K562 (cell line): Measurements from ENCODE around the gene COPG2. TPM values are rescaled to one million over a fixed set of nuclear protein-coding genes. Genes with fewer than 3 reads are reported as not detected.

Experiments
- ATAC-seq: fragments of 200-7000 bp; cut with Tn5 transposase; 3 replicates; pipeline ENCODE4 v1.9.1; 2020; ENCODE audit warnings: moderate library complexity
- BruUV-seq: library from RNA; stranded (reverse); fragments of 400-500 nt; replicated peaks from 2 replicates; lab custom pipeline; 2021; lab: Mats Ljungman, UMichigan
- CTCF ChIA-PET: fragments of 300-600 bp; formaldehyde crosslinking; extraction: SDS; loops from one replicate; lab custom pipeline; 2021; ENCODE audit warnings: low intra/inter-chr PET ratio; lab: Yijun Ruan, JAX
- POLR2A ChIA-PET: fragments of 300-600, 350-650 bp; sonication (Branson Sonifier 250); formaldehyde crosslinking; extraction: SDS; loops from one replicate; lab custom pipeline; 2021; ENCODE audit warnings: antibody characterized with exemption, inconsistent platforms; lab: Yijun Ruan, JAX
- DNase-seq, 4 experiments: peaks; one replicate each; pipeline versions ENCODE4 v3.0.0 to v3.0.0-alpha.2; 2011 to 2018; ENCODE audit warnings: low spot score in 3 of 4, mixed read lengths in 3 of 4; ENCODE audit errors: extremely low read depth in 1 of 4
- FAIRE-seq: peaks from 2 replicates; lab custom pipeline; 2011; peaks lifted over from hg19 to GRCh38; lab: Jason Lieb, UNC
- H2AFZ ChIP-seq: 2 replicates; pipeline ENCODE4 v1.6.0; 2011; ENCODE audit warnings: low read depth, low read length, control low read depth, inconsistent platforms
- H3K27ac ChIP-seq: fragments of 200-600 bp; 3 replicates; pipeline ENCODE4 v1.8.0; 2011; ENCODE audit warnings: low read depth, mild to moderate bottlenecking, control low read depth, inconsistent platforms, low read length, moderate library complexity, mixed read lengths; ENCODE audit errors: extremely low read depth
- H3K27me3 ChIP-seq, 2 experiments: fragments of 300-600 bp in 1 of 2; 2 replicates in 1 of 2; 3 replicates in 1 of 2; pipeline versions ENCODE4 v1.6.0 to v1.8.0; 2011; ENCODE audit warnings: inconsistent platforms in 2 of 2, low read length in 2 of 2, mild to moderate bottlenecking in 1 of 2, mixed read lengths in 1 of 2, moderate library complexity in 1 of 2; ENCODE audit not compliant: control insufficient read depth in 2 of 2, insufficient read depth in 2 of 2
- H3K36me3 ChIP-seq: fragments of 300-600 bp; 3 replicates; pipeline ENCODE4 v1.8.0; 2011; ENCODE audit warnings: mild to moderate bottlenecking, low read length, inconsistent platforms; ENCODE audit not compliant: control insufficient read depth, insufficient read depth
- H3K4me1 ChIP-seq, 2 experiments: fragments of 200-600 bp in 1 of 2; replicated peaks in 1 of 2; 2 replicates in 1 of 2; 3 replicates in 1 of 2; pipeline versions ENCODE4 v1.5.1 to v1.8.0; 2011; ENCODE audit warnings: inconsistent platforms in 2 of 2, low read length in 2 of 2, mild to moderate bottlenecking in 1 of 2, mixed read lengths in 1 of 2, moderate library complexity in 1 of 2; ENCODE audit not compliant: control insufficient read depth in 2 of 2, insufficient read depth in 2 of 2
- H3K4me2 ChIP-seq: 2 replicates; pipeline ENCODE4 v1.6.1; 2011; ENCODE audit warnings: low read length, control low read depth, inconsistent platforms, mixed read lengths; ENCODE audit not compliant: insufficient read depth
- H3K4me3 ChIP-seq: fragments of 200-600 bp; sonication (generic), shearing (Covaris generic); 2 replicates; pipeline ENCODE4 v1.5.1; 2016; ENCODE audit warnings: control low read depth, inconsistent platforms
- H3K79me2 ChIP-seq: fragments of 200-600 bp; 3 replicates; pipeline ENCODE4 v1.8.0; 2011; ENCODE audit warnings: low read length, inconsistent platforms; ENCODE audit not compliant: control insufficient read depth, insufficient read depth
- H3K9ac ChIP-seq, 2 experiments: 2 replicates each; pipeline versions ENCODE4 v1.6.0 to v1.6.1; 2011; ENCODE audit warnings: low read depth in 2 of 2, low read length in 2 of 2, control low read depth in 1 of 2, inconsistent platforms in 1 of 2, mild to moderate bottlenecking in 1 of 2, mixed read lengths in 1 of 2; ENCODE audit not compliant: insufficient read depth in 1 of 2
- H3K9me1 ChIP-seq: one replicate; pipeline ENCODE4 v1.6.0; 2011; ENCODE audit warnings: inconsistent platforms, mild to moderate bottlenecking, low read length, moderate library complexity; ENCODE audit not compliant: control insufficient read depth, insufficient read depth
- H3K9me3 ChIP-seq: replicated peaks from 2 replicates; pipeline ENCODE4 v1.5.1; 2011; ENCODE audit warnings: low read depth, low read length, inconsistent platforms; ENCODE audit not compliant: control insufficient read depth, insufficient read depth
- H4K20me1 ChIP-seq: replicated peaks from 2 replicates; pipeline ENCODE4 v1.6.1; 2011; ENCODE audit warnings: low read length, inconsistent platforms, mixed read lengths; ENCODE audit not compliant: control insufficient read depth, insufficient read depth
- ETS1 ChIP-seq: conservative IDR thresholded peaks from 2 replicates; pipeline ENCODE4 v1.6.1; 2011; ENCODE audit warnings: low read depth, mild to moderate bottlenecking, low read length; ENCODE audit not compliant: control insufficient read depth
- GATA2 ChIP-seq: sonication (generic); formaldehyde crosslinking; IDR thresholded peaks from 2 replicates; pipeline ENCODE4 v1.4.0; 2020; ENCODE audit warnings: mild to moderate bottlenecking, missing genetic modification reagents
- HBP1 ChIP-seq: fragments of 450-650 bp; formaldehyde crosslinking; IDR thresholded peaks from 2 replicates; pipeline ENCODE4 v1.4.0; 2022; ENCODE audit warnings: missing genetic modification characterization
- NFE2L1 ChIP-seq: fragments of 450-650 bp; IDR thresholded peaks from 2 replicates; pipeline ENCODE4 v1.6.1; 2016; ENCODE audit warnings: missing genetic modification characterization, low read depth, mild to moderate bottlenecking, missing compliant biosample characterization, moderate library complexity, borderline replicate concordance
- RB1 ChIP-seq: fragments of 450-650 bp; IDR thresholded peaks from 2 replicates; pipeline ENCODE4 v1.6.1; 2017; ENCODE audit warnings: low read depth, mild to moderate bottlenecking
- SPI1 ChIP-seq: IDR thresholded peaks from 2 replicates; pipeline ENCODE4 v1.6.1; 2011; ENCODE audit warnings: low read depth, low read length, control low read depth, borderline replicate concordance
- YY1 ChIP-seq, 3 experiments: IDR thresholded peaks; 2 replicates each; pipeline ENCODE4 v1.6.1; 2011; ENCODE audit warnings: low read length in 2 of 3, mild to moderate bottlenecking in 2 of 3, moderate library complexity in 2 of 3, borderline replicate concordance in 1 of 3, control low read depth in 1 of 3, low read depth in 1 of 3; ENCODE audit not compliant: insufficient read depth in 3 of 3, insufficient replicate concordance in 2 of 3, control insufficient read depth in 1 of 3, insufficient read length in 1 of 3; ENCODE audit errors: extremely low read depth in 1 of 3
- ZBTB17 ChIP-seq: fragments of 450-650 bp; formaldehyde crosslinking; IDR thresholded peaks from 2 replicates; pipeline ENCODE4 v1.4.0; 2020; ENCODE audit warnings: mild to moderate bottlenecking
- ZNF696 ChIP-seq: fragments of 250-450 bp; sonication (Bioruptor Pico); conservative IDR thresholded peaks from 2 replicates; pipeline ENCODE4 v1.4.0; 2020; ENCODE audit warnings: mild to moderate bottlenecking, moderate library complexity
- ZSCAN29 ChIP-seq: fragments of 450-650 bp; IDR thresholded peaks from 2 replicates; pipeline ENCODE4 v1.6.1; 2017
- WGBS: fragments of 100-300 bp; shearing (Covaris generic); methylation state at CpG from one replicate; pipeline ENCODE4 v1.1.6; 2016; ENCODE audit warnings: low coverage, mixed read lengths; ENCODE audit not compliant: insufficient coverage; ENCODE audit errors: missing lambda C conversion rate; 5-methylcytosine and 5-hydroxymethylcytosine counted together
- in situ Hi-C: fragments of 300-500 bp; cut with MboI; formaldehyde crosslinking; loops from 4 replicates; pipeline ENCODE4 v1.15.0; 2018; ENCODE audit warnings: inconsistent platforms, mixed read lengths
- intact Hi-C: fragments of 100-400 bp; cut with micrococcal nuclease; formaldehyde crosslinking; loops from 2 replicates; pipeline ENCODE4 v1.14.2; 2022
- polyA plus RNA-seq, 8 experiments: library from polyadenylated mRNA; depleted of rRNA in 4 of 8; stranded (reverse) in 5 of 8; unstranded in 3 of 8; fragments of >200 nt; fragmentation: Nextera tagmentation in 2 of 8; fragmentation: Illumina TruSeq in 1 of 8; extraction: Ambion mirVana in 2 of 8; extraction: Trizol in 1 of 8; gene quantifications; 2 replicates each; pipeline versions ENCODE4 v1.2.1 to v1.2.3, GENCODE V29; 2011 to 2014; ENCODE audit warnings: inconsistent platforms in 1 of 8, missing spikeins in 1 of 8
- total RNA-seq, 7 experiments: library from RNA; depleted of rRNA in 6 of 7; stranded (reverse); fragments of >200 nt in 6 of 7; fragmentation: Illumina TruSeq in 2 of 7; extraction: Trizol in 2 of 7; gene quantifications; 2 replicates each; pipeline versions ENCODE4 v1.2.1 to v1.2.3, GENCODE V29; 2011 to 2021; ENCODE audit warnings: low replicate concordance in 1 of 7
- TF ChIP-seq, protein P1 (sequence below): fragments of 250-450 bp; sonication (Bioruptor Pico); IDR thresholded peaks from 2 replicates; pipeline ENCODE4 v1.5.1; 2021; ENCODE audit warnings: mild to moderate bottlenecking

The COPG2 gene
- total and polyA plus RNA-seq, 9 of the 15 experiments (the other 6 are each of a cell fraction or from before 2014, with no cell fraction given), result 6.6 to 104 (median 32.5) TPM

DNA sequence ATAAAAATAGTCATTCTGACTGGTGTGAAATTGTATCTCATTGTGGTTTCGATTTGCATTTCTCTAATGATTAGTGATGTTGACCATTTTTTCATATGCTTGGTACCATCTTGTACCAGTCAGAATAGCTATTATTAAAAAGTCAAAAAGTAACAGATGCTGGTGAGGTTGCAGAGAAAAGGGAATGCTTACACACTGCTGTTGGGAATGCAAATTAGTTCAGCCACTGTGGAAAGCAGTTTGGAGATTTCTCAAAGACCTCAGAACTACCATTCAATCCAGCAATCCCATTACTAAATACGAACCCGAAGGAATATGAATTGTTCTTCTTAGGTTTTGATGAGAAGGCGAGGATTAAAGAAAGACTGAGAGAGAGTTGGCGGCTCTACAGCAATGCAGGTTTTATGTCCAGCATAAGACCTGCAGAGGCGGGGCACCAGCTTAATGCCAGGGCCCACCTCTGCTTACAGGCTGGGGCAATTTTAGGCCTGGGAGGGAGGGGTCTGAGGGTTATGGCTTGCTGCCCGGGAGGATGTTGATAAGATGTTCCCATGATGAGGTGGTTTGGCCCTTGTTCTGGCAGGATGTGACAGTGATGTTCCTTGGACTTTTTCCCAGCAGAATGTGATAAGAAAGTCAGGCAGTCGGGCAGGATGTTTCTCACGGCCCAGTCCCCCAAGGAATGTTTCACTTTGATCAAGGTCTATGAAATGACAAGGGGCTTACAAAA is 102.2 kb downstream of the COPG2 start:
- Histone ChIP-seq H3K27ac (no peak overlapping the region), H3K9me1 (no peaks in the 10 kb centered on the region), H4K20me1 (no peaks in the 10 kb centered on the region), H2AFZ (no peak overlapping the region), H3K4me2 (no peak overlapping the region), H3K79me2 (no peaks in the 10 kb centered on the region), H3K36me3 (no peaks in the 10 kb centered on the region; the same call in 2 of the 3 replicates), H3K4me1 (peaks cover 0 to 3% of the 10 kb centered on the region in 2 experiments; a peak in 1 of 5 replicates), H3K9me3 (no peaks in the 10 kb centered on the region; the same call in 1 of the 2 replicates), H3K9ac (no peak overlapping the region), H3K4me3 (no peak overlapping the region), H3K27me3 (no peaks in the 10 kb centered on the region)
- ChIA-PET CTCF (no interaction called here), POLR2A (no interaction called here)
- FAIRE-seq (no peak), ATAC-seq (no peak), DNase-seq (peak in 2 of 4 experiments; percentile 5 to 13)
- in situ Hi-C loops, result no loop called here
- 58% methylated on average over 9 of the region's 9 CpGs for WGBS
- intact Hi-C loops, result no loop called here
- no TSS peak for BruUV-seq
- TF ChIP-seq RB1 (no peak), ETS1 (no peak), HBP1 (CRISPR knock-in tag) (no peak), ZSCAN29 (no peak), GATA2 (no peak), NFE2L1 (tag) (no peak), ZNF696 (CRISPR knock-in tag) (no peak), ZBTB17 (CRISPR knock-in tag) (no peak), YY1 (IDR thresholded peaks at IDR 0.05; ENCODE audit: borderline replicate concordance in 1 of 3, control insufficient read depth in 1 of 3, extremely low read depth in 1 of 3, insufficient read depth in 3 of 3, insufficient read length in 1 of 3, insufficient replicate concordance in 2 of 3, low read depth in 1 of 3, low read length in 2 of 3) (no peak), SPI1 (no peak)
- TF ChIP-seq, protein P1, sequence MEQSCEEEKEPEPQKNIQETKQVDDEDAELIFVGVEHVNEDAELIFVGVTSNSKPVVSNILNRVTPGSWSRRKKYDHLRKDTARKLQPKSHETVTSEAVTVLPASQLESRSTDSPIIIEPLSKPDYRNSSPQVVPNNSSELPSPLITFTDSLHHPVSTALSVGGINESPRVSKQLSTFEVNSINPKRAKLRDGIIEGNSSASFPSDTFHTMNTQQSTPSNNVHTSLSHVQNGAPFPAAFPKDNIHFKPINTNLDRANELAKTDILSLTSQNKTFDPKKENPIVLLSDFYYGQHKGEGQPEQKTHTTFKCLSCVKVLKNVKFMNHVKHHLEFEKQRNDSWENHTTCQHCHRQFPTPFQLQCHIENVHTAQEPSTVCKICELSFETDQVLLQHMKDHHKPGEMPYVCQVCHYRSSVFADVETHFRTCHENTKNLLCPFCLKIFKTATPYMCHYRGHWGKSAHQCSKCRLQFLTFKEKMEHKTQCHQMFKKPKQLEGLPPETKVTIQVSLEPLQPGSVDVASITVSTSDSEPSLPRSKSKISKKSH (CRISPR knock-in tag), result no peak
